BJ (cell line): ENCODE results near the gene POLR3GL. TPM values are rescaled to one million over a fixed set of nuclear protein-coding genes. Genes with fewer than 3 reads are reported as not detected.

Source experiments
- CTCF ChIA-PET: fragments of 350-600 bp; formaldehyde crosslinking; extraction: SDS; loops from one replicate; lab custom pipeline; 2021; ENCODE audit warnings: antibody characterized with exemption, inconsistent platforms; lab: Yijun Ruan, JAX
- POLR2A ChIA-PET: fragments of 300-600 bp; sonication (Branson Sonifier 250); formaldehyde crosslinking; extraction: SDS; loops from one replicate; lab custom pipeline; 2021; ENCODE audit warnings: antibody characterized with exemption; lab: Charles Lee
- DNase-seq: peaks from one replicate; pipeline ENCODE4 v3.0.0-alpha.2; 2011; ENCODE audit warnings: low read depth
- H3K27me3 ChIP-seq: 2 replicates; pipeline ENCODE4 v1.6.0; 2011; ENCODE audit warnings: low read length; ENCODE audit not compliant: control insufficient read depth, insufficient read depth
- H3K36me3 ChIP-seq: 2 replicates; pipeline ENCODE4 v1.5.1; 2011; ENCODE audit warnings: low read length; ENCODE audit not compliant: control insufficient read depth, insufficient read depth
- H3K4me3 ChIP-seq: 2 replicates; pipeline ENCODE4 v1.5.1; 2011; ENCODE audit warnings: low read depth, mild to moderate bottlenecking, control low read depth, low read length
- CTCF ChIP-seq: IDR thresholded peaks from 2 replicates; pipeline ENCODE4 v1.5.1; 2011; ENCODE audit warnings: low read depth, mild to moderate bottlenecking, control low read depth, inconsistent platforms, low read length, moderate library complexity; ENCODE audit not compliant: insufficient read depth
- polyA plus RNA-seq: library from polyadenylated mRNA; depleted of rRNA; stranded (reverse); fragments of >200 nt; gene quantifications from 2 replicates; pipeline ENCODE4 v1.2.3, GENCODE V29; 2011

POLR3GL gene
- polyA plus RNA-seq, 1 experiment, result 13.2 TPM

GRCh38 chr1:145990249-145990855 is 25.9 kb downstream of the POLR3GL start:
- DNase-seq, result no peak
- POLR2A ChIA-PET, result interaction anchor here (0.5 to 1.4 kb wide), 3 partner anchors 9 to 47 kb away, joined by 3 to 9 read pairs (median 5); no protein-coding TSS in a partner anchor
- Histone ChIP-seq H3K36me3 (peaks cover 21% of the 10 kb centered on the region), H3K27me3 (no peaks in the 10 kb centered on the region), H3K4me3 (no peak overlapping the region)
- no peak for TF ChIP-seq CTCF
- CTCF ChIA-PET, result interaction anchor here (1.4 to 12.4 kb wide), 3 partner anchors 12 to 98 kb away, joined by 4 to 117 read pairs (median 5); no protein-coding TSS in a partner anchor

- H3K4me3 ChIP-seq, result no peak overlapping the region
- TF ChIP-seq CTCF, result no peak
- H3K36me3 ChIP-seq, result peaks cover 21% of the 10 kb centered on the region
- H3K27me3 ChIP-seq, result no peaks in the 10 kb centered on the region
- CTCF ChIA-PET, result interaction anchor here (1.2 to 12.4 kb wide), 4 partner anchors 10 to 100 kb away, joined by 4 to 117 read pairs (median 5); no protein-coding TSS in a partner anchor
- no peak for DNase-seq
- POLR2A ChIA-PET, result interaction anchor here (1.1 kb wide), 1 partner anchor 12 kb away, joined by 6 read pairs; no protein-coding TSS in a partner anchor
Observed at GRCh38 chr1:145991735-145992412, 27.4 kb downstream of the POLR3GL start.

GRCh38 chr1:145992502-145992936 is 28.0 kb downstream of the POLR3GL start:
- peak overlapping the region; percentile 56; the same call in 1 of the 2 replicates for H3K4me3 ChIP-seq
- CTCF ChIA-PET, result interaction anchor here (1.2 to 12.4 kb wide), 3 partner anchors 10 to 14 kb away, joined by 4 to 117 read pairs (median 5); no protein-coding TSS in a partner anchor
- no peak for TF ChIP-seq CTCF

DNA sequence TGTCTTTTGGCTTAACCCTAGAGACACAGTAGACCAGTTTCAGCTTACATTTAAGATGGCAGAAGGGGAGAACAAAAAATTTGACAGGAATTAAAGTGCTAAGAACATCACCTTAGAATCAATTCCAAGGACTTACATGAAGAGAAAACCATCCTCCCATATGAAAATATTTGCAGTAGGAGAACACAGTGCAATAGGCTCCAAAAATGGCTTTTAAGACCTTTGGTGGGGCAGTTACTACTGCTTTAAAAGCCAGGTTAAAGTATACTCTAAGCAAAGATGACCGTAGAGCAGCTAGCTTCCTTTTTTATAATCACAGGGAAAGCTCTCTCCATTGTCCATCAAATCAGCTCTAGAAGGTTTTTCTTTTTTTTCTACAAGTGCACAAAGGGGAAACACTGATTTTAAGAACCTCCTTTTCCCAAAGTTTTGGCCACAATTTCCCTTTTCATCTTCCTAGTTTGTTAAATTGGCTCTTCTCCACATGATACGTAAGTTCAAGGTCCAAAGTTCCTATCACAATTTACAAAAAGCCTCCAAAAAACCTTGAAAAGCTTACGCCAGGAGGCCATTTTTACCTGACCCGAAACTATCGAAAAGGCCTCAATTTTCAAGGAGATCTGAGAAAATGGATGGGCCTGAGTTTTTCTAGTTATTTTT is 28.6 kb downstream of the POLR3GL start:
- CTCF ChIA-PET, result interaction anchor here (1.3 to 12.4 kb wide), 3 partner anchors 10 to 15 kb away, joined by 5 to 117 read pairs (median 6); no protein-coding TSS in a partner anchor

More at GRCh38 chr1:145992502-145992936, 28.0 kb downstream of the POLR3GL start:
- POLR2A ChIA-PET, result interaction anchor here (0.6 kb wide), 1 partner anchor 17 kb away, joined by 4 read pairs; no protein-coding TSS in a partner anchor
- DNase-seq, result no peak
- H3K36me3 ChIP-seq, result peaks cover 21% of the 10 kb centered on the region
- H3K27me3 ChIP-seq, result no peaks in the 10 kb centered on the region

More for the DNA sequence above, 28.6 kb downstream of the POLR3GL start:
- DNase-seq, result no peak
- Histone ChIP-seq H3K27me3 (no peaks in the 10 kb centered on the region), H3K36me3 (peaks cover 21% of the 10 kb centered on the region), H3K4me3 (peak overlapping the region; percentile 56)
- POLR2A ChIA-PET, result interaction anchor here (0.6 kb wide), 1 partner anchor 16 kb away, joined by 4 read pairs; no protein-coding TSS in a partner anchor
- no peak for TF ChIP-seq CTCF
